GM18520 (cell line): ENCODE results near the gene ZBTB12.
A peak's percentile ranks its signal among the peaks of the same experiment; 100 is the strongest.
"Not testable (repeated sequence)": the region's sequence is repeated elsewhere in the genome, so short reads cannot be mapped to it uniquely, and the experiment has no call there.

Experiments
- ATAC-seq: cut with Tn5 transposase; IDR thresholded peaks from one replicate; pipeline ENCODE4 v1.9.1; 2021; ENCODE audit not compliant: unreplicated experiment

ZBTB12 gene

DNA sequence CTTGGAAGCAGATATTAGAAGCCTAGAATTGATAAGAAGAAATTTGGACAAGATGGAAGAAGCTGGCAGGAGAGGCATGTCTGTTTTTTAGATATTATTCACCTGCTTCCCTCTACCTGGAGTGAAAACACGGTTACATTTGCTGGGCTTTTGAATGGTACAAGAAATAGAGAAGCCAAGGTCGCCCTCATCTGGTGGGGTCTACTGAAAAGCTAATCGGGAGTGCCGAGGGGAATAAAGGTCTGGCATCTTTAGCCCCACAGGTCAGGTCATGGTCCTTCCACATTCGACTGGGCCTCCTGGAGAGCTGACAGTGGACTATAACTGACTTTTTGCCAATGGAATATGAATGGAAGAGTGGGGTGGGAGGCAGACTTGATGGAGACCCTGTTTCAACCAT, 21.1 kb upstream of the ZBTB12 start:
- no peak for ATAC-seq

DNA sequence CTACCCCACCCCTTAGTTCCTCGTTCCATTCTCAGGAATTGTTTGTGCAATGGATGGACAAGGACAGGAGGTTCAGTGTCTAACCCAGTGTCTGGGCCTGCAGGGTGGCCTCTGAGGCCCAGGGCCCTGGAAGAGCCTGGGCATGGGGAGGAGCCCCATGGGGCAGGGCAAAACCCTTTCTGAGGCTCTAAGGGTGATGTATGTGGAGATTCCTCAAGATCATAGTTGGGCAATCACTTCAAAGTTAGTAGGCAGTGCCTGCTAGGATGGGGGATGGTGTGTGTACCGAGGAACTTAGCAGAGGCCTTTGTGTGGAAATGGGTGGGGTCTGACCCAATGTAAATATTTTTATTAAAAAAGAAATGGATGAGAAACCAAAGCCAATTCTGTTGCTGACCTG, 18.9 kb upstream of the ZBTB12 start:
- ATAC-seq = no peak

DNA sequence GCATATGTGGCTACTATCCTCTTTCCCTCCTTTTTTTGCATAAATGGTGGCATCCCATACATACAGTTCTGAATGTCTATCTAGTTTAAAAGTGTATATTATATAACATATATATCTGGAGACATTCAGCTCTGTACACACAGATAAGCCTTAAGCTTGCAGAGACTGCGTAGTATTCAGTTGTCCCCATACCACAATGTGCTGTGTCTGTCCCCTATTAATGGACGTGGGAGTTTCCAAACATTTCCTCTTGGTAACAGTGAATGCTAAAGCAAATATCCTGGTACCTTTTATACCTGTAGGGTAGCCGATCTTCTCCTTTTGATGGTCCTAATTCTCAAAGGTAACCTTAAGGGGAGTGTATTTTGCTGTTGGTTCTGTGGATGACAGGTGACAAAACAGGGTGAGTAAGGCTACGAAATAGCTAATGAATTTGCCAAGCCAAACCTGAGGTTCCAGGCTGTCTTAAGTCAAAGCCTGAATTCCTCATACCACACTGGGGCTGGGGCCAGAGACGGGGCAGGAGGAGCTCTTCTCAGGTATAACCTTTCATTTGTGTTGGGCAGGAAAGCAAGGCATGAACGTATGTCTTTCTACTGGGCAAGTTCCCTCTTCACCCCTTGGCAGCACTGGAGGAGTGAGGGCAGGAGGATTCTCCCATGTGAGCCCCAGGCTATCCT, 17.9 kb upstream of the ZBTB12 start:
- ATAC-seq = no peak

DNA sequence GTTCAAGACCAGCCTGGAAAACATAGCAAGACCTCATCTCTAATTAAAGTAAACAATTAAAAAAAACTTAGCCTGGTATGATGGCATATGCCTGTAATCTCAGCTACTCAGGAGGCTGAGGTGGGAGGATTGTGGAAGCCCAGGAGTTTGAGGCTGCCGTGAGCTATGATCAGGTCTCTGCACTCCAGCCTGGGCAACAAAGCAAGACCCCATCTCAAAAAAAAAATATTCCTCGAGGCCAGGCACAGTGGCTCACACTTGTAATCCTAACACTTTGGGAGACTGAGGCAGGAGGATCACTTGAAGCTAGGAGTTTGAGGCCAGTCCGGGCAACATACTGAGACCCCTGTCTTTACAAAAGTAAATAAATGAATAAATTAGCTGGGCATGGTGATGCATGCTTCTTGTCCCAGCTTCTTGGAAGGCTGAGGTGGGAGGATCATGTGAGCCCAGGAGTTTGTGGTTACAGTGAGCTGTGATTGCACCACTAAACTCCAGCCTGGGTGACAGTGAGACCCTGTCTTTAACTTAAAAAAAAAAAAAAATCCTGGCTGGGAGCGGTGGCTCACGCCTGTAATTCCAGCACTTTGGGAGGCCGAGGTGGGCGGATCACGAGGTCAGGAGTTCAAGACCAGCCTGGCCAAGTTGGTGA, 16.3 kb upstream of the ZBTB12 start:
- no peak for ATAC-seq

DNA sequence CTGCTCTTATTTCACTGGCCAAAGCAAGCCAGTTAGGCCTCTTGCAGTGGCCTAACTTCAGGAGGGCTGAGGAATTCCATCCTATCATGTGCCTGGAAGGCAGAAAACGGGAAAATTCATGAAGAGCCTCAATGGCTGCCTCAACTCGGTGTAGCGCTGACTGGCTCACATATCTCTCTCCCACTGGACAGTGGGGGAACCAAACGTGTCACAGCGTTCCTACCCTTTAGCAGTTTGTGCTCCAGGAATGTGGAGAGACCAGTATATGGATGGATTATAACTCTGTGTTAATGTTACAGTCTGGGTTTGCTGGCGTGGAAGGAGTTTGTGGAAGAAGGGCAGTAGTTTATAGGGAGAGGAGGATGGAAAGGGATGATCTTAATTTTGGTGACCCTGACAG, 13.9 kb upstream of the ZBTB12 start:
- no peak for ATAC-seq

GRCh38 chr6:31915351-31915750, 13.5 kb upstream of the ZBTB12 start:
- ATAC-seq = no peak

DNA sequence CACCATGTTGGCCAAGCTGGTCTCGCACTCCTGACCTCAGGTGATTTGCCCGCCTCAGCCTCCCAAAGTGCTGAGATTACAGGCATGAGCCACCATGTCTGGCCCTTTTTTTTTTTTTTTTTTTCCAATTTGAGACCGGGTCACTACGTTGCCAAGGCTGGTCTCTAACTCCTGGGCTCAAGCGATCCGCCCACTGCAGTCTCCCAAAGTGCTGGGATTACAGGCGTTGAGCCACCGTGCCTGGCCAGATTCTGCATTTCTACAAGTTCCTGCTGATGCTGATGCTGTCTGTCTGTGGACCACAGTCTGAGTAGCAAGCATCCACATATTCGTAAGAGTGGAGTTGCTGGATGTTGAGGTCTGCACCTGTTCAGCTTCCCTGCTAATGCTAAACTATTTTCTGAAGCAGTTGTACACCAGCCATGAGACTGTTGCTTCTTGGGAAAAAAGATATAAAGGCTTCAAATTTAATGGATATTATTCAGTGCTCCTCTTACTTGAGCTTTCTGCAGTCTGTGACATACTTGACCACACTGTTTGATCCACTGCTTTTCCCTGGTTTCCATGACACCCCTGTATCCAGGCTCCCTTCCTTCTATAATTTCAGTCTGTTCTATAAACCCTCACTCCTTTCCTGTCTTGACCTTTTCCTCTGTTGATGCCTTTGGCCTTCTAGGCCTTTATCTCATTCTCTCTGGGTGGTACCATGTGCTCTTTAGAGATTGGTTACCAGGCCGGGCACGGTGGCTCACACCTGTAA, 10.1 kb upstream of the ZBTB12 start:
- no peak for ATAC-seq

- ATAC-seq = not testable (repeated sequence)
These were observed 7.4 kb upstream of the ZBTB12 start for GRCh38 chr6:31909298-31909697.

- ATAC-seq = peak; percentile 58
These were observed 6.9 kb upstream of the ZBTB12 start for GRCh38 chr6:31908791-31909190.

GRCh38 chr6:31908255-31908654, 6.4 kb upstream of the ZBTB12 start:
- not testable (repeated sequence) for ATAC-seq

DNA sequence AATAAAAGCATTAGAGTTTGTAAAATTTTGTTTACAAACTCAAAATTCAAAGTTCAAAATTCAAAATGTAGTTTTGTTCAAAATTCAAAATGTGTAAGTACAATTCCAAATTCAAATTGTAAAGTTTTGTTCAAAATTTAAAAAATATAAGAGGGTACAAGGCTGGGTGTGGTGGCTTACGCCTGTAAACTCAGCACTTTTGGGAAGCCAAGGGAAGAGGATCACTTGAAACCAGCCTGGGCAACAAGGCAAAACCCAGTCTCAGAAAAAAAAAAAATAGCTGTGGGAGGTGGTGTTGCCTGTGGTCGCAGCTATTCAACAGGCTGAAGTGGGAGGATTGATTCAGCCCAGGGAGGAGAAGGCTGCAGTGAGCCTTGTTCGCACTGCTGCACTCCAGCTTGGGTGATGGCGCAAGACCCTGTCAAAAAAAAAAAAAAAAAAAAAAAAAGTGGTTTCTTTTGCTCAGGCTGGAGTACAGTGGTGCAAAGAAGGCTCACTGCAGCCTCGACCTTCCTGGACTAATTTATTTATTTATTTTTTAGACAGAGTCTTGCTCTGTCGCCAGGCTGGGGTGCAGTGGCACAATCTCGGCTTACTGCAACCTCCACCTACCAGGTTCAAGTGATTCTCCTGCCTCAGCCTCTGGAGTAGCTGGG, 5.4 kb upstream of the ZBTB12 start:
- no peak for ATAC-seq

DNA sequence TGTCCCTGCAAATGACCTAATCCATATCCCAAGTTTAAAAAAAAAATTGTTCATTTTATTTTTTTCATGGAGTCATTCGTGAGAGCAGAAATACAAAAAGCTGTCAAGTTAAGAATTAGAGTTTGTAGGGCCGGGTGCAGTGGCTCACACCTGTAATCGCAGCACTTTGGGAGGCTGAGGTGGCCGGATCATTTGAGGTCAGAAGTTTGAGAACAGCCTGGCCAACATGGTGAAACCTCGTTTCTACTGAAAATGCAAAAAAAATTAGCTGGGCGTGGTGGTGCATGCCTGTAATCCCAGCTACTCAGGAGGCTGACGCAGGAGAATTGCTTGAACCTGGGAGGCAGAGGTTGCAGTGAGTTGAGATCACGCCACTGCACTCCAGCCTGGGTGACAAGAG, 4.8 kb upstream of the ZBTB12 start:
- ATAC-seq = not testable (repeated sequence)

GRCh38 chr6:31906122-31906521, 4.2 kb upstream of the ZBTB12 start:
- ATAC-seq = no peak

DNA sequence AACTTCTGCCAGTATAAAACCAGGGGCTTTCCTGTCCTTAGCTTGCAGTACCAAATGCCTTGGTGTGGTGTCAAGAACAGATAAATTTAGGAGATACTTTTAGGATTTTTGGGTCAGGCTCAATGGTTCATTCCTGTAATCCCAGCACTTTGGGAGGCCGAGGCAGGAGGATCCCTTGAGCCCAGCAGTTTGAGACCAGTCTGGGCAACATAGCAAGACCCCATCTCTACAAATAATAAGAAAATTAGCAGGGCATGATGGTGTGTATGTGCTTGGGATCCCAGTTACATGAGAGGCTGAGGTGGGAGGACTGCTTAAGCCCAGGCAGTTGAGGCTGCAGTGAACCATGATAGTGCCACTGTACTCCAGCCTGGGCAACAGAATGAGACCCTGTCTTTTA, 3.2 kb upstream of the ZBTB12 start:
- no peak for ATAC-seq

DNA sequence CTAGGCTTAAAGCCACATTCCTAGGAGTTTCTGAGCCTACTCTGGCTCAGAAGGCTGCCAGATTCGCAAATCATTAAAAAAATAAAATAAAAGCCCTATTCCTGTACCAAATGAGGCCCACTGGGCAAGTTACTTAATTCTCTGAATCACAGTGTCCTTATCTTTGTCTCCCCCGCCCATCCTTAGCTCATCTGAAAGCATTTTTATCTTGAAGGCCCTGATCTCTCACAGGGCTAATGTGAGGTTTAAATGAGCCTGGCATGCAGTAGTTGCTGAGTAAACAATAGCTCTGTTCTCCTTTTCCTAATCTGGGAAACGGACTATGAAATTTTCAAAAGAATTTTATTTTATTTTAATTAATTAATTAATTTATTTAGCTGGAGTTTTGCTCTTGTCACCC, 2.1 kb upstream of the ZBTB12 start:
- ATAC-seq = no peak

DNA sequence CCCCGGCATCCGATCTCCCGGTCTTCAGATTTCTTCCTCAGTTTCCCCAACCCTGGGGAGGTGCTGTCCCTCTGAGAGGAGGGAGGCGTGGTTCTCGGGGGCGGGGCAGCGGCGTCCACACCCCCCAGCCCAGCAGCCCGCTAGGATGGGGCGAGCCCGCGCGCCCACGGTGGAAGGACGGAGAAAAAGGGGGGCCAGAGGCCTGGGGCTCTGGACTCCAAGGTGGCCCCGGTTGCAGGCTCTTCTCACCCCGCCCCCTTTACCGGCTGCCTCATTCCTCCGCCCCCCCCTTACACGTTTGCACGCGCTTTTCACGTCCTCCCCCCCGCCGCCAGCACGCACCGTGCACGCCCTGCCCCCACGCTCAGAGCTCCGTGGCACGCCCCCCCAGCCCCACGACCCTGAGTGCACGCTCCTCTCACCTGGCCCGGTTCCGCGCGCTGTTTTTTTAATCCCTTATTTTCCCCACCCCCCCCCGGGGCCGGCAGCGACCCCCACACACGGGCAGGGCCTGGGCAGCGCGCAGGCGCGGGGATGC, 402 bp downstream of the ZBTB12 start:
- ATAC-seq = no peak

GRCh38 chr6:31900917-31901414, 920 bp downstream of the ZBTB12 start:
- no peak for ATAC-seq

- no peak for ATAC-seq
These were observed 1.8 kb downstream of the ZBTB12 start for GRCh38 chr6:31899882-31900722.

GRCh38 chr6:31899215-31899614, 2.7 kb downstream of the ZBTB12 start:
- ATAC-seq = no peak

DNA sequence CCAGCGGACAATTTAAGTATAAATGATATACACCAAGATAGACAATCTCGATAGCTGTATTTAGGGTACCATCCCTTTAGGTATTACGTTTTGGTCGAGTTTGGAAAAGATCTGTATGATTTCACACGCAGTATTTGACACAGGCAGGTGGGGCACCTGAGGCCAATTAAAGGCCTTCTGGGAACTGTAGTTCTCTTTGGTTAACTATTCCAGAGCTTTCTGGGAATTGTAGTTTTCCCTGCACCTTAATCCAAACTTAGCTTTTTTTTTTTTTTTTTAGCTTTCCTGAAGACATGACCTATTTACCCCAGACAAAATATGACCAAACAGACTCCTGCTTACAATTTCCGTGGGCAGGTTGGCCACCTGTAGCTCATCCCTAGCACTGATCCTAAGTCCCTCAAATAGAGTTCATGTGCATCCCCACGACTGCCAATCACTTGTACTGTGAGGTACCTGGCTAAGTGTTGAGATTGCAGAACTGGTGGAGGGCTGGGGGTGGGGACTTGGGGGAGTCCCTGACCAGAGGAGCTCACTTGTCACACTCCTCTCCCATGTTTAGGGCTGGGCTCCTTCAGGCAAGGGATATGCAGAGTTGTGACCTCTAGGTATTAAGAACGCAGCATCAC, 3.4 kb downstream of the ZBTB12 start:
- ATAC-seq = no peak
